Tibial nerve (tissue), 4 donors: ENCODE measurements around the gene PPP1R3G.

ENCODE experiments used
- CTCF ChIP-seq, 5 experiments: fragments of 200-600 bp in 3 of 5; fragments of 450-650 bp in 2 of 5; sonication (generic) in 3 of 5; IDR thresholded peaks; one replicate each; pipeline ENCODE4 v1.5.1; 2016 to 2019; ENCODE audit warnings: antibody characterized with exemption in 5 of 5, mild to moderate bottlenecking in 3 of 5, moderate library complexity in 2 of 5
- EP300 ChIP-seq, 2 donors: sonication (generic); formaldehyde crosslinking; IDR thresholded peaks; one replicate each; pipeline ENCODE4 v1.6.1; 2017; ENCODE audit warnings: antibody characterized with exemption in 2 of 2, mild to moderate bottlenecking in 1 of 2

GRCh38 chr6:5078121-5078669, 6.9 kb upstream of the PPP1R3G start:
- TF ChIP-seq CTCF (IDR thresholded peaks at IDR 0.05) (no peak), EP300 (IDR thresholded peaks at IDR 0.05) (no peak)
